ENCODE results near the gene HCFC1. TPM values are rescaled to one million over a fixed set of nuclear protein-coding genes. Genes with fewer than 3 reads are reported as not detected.

HCFC1 gene
- total RNA-seq, 1 donor from 2014 or later = 107 TPM

GRCh38 chrX:153945956-153946943 is 25.4 kb downstream of the HCFC1 start:
- intact Hi-C loops (cut with micrococcal nuclease) = loop anchor here (2.0 to 5.0 kb wide), 3 partner anchors 25 to 474 kb away; partner anchors contain the start of genes HAUS7 and HCFC1

- intact Hi-C loops (cut with micrococcal nuclease) = loop anchor here (1.0 to 5.0 kb wide), 2 partner anchors 9 to 472 kb away; partner anchors contain the start of genes HAUS7 and NAA10
These were observed 26.8 kb downstream of the HCFC1 start for GRCh38 chrX:153944800-153945150.

- intact Hi-C loops (cut with micrococcal nuclease) = loop anchor here (1.0 kb wide), 1 partner anchor 9 kb away; the partner anchor contains the start of gene NAA10
These were observed 27.3 kb downstream of the HCFC1 start, which contains the start of gene RENBP for GRCh38 chrX:153944140-153944799. Gene RENBP (minus strand): TSS chrX:153944643. CDS start chrX:153944610, 33 bp downstream.

GRCh38 chrX:153941336-153942252 is 30.0 kb downstream of the HCFC1 start:
- intact Hi-C loops (cut with micrococcal nuclease) = no loop called here

- intact Hi-C loops (cut with micrococcal nuclease) = no loop called here
These were observed 32.0 kb downstream of the HCFC1 start for GRCh38 chrX:153939573-153939972.

GRCh38 chrX:153938226-153938786 is 33.3 kb downstream of the HCFC1 start:
- intact Hi-C loops (cut with micrococcal nuclease) = no loop called here

GRCh38 chrX:153937056-153937455 is 34.6 kb downstream of the HCFC1 start:
- intact Hi-C loops (cut with micrococcal nuclease) = no loop called here

GRCh38 chrX:153935326-153935851 is 36.2 kb downstream of the HCFC1 start:
- intact Hi-C loops (cut with micrococcal nuclease) = loop anchor here (1.0 kb wide), 2 partner anchors 9 kb away; partner anchors contain the start of genes ARHGAP4 and RENBP

GRCh38 chrX:153934762-153935325 is 36.8 kb downstream of the HCFC1 start, which contains the start of gene NAA10:
Gene NAA10 (minus strand): TSS chrX:153935037. CDS start chrX:153934904, 133 bp downstream.
- intact Hi-C loops (cut with micrococcal nuclease) = loop anchor here (1.0 kb wide), 2 partner anchors 9 kb away; partner anchors contain the start of genes ARHGAP4 and RENBP

GRCh38 chrX:153934148-153934761 is 37.4 kb downstream of the HCFC1 start:
- intact Hi-C loops (cut with micrococcal nuclease) = no loop called here

- intact Hi-C loops (cut with micrococcal nuclease) = no loop called here
These were observed 37.9 kb downstream of the HCFC1 start for GRCh38 chrX:153933748-153934147.

GRCh38 chrX:153932220-153932915 is 39.2 kb downstream of the HCFC1 start:
- intact Hi-C loops (cut with micrococcal nuclease) = no loop called here

- intact Hi-C loops (cut with micrococcal nuclease) = no loop called here
These were observed 39.9 kb downstream of the HCFC1 start for GRCh38 chrX:153931748-153932147.

- intact Hi-C loops (cut with micrococcal nuclease) = no loop called here
These were observed 40.5 kb downstream of the HCFC1 start for GRCh38 chrX:153931151-153931550.

GRCh38 chrX:153930011-153930910 is 41.4 kb downstream of the HCFC1 start:
- intact Hi-C loops (cut with micrococcal nuclease) = no loop called here

GRCh38 chrX:153929576-153929975 is 42.0 kb downstream of the HCFC1 start:
- intact Hi-C loops (cut with micrococcal nuclease) = loop anchor here (5.0 to 10.0 kb wide), 5 partner anchors 42 to 972 kb away; partner anchors contain the start of genes FLNA, L1CAM and RPL10

GRCh38 chrX:153928846-153929245 is 42.8 kb downstream of the HCFC1 start:
- intact Hi-C loops (cut with micrococcal nuclease) = loop anchor here (1.0 to 10.0 kb wide), 8 partner anchors 42 to 972 kb away; partner anchors contain the start of genes ABCD1, BCAP31, FLNA and HCFC1

All from T-helper 1 cell treated with Interleukin-12 subunit alpha and Interleukin-12 subunit beta and Interleukin-4 antibody, amounts not matched to agents 30 ng/mL and 1 ng/mL, for 36 hours (primary cell).